HG02642 (cell line): Measurements from ENCODE around the gene ATP9A.
"Not testable (repeated sequence)": the region's sequence is repeated elsewhere in the genome, so short reads cannot be mapped to it uniquely, and the experiment has no call there.

Source experiments
- ATAC-seq: cut with Tn5 transposase; IDR thresholded peaks from one replicate; pipeline ENCODE4 v1.9.1; 2021; ENCODE audit warnings: mild to moderate bottlenecking; ENCODE audit not compliant: unreplicated experiment, poor library complexity

ATP9A gene

DNA sequence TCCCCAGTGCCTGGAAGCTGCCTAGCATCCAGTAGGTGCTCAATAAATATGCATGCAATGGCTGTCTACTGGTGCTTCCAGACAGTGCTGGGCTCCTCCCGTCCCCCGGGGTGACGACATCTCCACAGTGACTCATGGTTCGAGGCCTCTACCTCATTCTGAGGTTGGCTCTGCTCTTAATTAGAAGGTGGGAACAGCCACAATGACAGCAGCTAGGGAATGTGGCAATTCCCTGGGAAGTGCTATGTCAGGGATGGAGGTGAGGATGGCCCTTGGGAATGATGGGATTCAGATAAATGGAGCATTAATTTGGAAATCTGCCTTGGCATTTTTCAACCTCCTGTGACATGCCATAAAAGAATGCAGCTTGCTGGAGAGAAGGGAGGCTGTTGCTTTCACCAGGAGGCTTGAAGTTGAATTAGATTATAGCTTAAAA, 182.2 kb downstream of the ATP9A start:
- ATAC-seq = no peak

DNA sequence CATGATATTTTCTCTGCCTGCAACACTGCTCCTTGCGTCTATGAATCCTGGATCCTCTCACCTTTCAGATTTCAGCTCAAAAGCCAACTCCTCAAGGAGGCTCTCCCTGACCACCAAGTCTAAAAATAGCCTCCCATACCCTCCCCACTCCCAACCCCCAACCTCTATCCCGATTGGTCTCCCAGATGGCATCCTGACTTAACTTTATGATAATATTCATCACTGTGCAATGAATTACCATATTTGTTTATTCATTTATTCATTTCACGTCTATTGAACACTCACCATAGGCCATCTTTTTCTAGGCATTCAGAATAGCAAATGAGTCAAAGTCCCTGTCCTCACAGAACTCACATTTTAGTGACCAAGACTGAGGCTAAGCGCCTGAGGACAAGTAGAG, 183.0 kb downstream of the ATP9A start:
- no peak for ATAC-seq

DNA sequence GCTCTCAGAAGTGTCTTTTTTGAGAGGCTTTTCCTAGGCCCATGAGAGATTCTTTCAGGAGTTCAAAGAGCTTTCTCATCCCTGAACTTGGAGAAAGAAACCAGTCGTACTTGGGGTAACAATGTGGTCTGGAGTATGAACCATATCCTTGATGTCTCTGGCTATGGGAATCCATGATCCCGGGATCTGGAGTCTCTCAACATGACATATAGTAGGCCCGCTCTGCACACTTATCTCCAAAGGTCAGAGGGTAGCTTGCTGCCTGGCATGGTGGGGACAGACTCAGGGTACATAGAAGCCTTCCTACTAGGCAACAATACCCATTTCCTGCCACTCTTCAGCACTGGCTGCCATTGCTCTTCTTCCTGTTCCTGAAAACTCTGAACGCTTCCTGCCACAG, 183.5 kb downstream of the ATP9A start:
- no peak for ATAC-seq

DNA sequence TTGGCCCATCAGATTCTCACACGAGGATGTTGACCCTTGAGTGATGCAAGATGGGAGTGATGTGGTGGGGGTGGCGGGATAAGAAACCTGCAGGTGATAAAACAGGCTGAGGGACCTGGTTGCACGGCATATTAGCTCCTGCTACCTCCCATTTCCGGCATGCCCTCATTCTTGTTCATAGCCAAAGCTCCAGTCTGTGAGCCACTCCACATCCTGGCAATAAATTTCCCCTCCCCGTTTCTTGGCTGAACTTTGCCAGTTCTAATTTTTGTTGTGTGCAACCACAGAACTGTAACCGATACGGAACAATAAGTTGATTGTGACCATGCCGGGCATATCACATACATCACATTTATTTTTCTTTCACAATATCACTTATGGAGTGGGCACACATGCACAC, 184.1 kb downstream of the ATP9A start:
- ATAC-seq = no peak

DNA sequence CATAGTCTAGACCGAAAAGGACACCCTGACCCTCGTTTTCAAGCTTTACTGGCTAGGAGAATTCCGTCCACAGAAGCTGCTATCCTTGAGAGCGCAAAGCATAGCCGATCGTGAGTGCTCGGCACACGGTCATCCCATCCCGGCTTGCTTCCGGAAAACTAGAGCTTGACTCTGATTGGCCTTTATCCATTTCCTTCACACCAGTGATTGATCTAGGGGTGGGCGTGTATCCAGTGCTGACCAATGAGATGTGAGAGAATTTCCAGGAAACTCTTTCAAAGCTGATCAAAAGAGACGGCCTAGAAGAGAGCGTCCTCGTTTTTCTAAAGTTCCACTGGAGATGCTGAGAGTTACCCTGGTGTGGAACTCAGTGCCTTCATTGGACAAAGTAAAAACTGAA, 184.7 kb downstream of the ATP9A start:
- no peak for ATAC-seq

DNA sequence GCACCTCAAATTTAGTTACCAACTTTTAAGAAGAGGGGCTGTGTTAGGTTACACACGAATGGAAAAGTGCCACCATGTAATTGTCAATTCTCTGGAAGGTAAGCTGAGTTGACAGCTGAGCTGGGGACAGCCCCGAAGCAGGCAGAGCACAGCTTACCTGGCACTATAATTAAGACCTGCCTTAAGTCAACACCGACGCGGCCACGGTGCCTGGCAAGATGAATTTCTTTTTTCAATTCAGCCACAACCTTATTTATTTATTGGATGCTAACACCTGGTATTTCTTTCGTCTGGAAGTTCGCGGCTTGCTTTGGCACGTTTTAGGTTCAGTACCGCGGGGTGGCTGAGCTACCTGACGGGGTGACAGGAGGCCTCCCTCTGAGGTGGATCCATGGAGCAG, 185.1 kb downstream of the ATP9A start:
- ATAC-seq = no peak

DNA sequence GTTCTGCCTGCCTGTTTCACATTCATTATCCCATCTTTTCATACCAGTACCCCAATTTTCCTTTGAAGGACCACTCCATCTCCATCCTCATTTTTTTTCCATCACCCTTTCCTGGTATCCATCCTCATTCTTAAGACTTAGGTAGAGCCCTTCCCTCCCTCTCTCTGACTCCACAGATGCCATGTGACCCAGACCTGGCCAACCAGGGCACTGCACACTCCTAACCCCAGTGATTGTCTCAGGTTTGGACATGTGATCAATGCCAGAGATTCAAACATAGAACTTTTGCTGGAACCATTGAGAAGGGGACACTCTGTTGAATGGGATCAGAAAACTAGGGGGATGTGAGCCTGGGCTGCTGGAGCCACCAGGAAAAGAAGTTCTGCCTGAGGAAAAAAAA, 186.6 kb downstream of the ATP9A start:
- no peak for ATAC-seq

DNA sequence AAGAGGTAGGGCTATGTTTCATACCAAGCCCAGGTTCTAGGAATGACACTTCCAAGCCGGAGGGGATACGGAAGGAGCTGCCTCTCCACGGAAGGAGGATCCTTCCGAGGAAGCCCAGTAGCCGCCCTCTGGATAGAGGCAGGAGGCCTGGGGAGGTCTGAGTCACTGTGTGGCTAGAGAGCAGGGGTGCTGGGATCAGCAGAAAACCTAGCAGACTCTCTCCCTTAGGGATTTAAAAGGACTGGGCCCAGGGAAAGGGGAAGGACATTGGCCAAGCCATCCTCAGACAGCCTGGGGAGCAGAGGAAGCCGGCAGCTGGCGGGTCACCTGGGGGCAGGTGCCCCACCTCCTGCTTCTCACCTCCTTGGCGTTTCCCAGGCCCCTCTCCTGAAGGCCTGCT, 189.1 kb downstream of the ATP9A start:
- no peak for ATAC-seq

DNA sequence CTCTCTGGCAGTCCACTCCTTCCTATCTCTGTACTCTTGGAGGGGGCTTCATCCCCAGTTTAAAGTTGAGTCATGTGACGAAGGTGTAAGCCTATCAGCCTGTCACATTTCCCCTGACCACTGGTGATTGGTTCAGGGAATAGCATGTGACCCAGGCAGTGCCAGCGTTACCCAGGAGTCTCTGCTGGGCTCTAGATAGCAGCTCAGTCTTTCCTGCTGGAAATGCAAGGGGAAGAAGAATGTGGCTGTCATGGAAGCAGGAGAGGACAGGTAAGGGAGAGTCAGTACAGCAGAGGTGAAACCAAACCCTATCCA, 190.1 kb downstream of the ATP9A start:
- no peak for ATAC-seq

DNA sequence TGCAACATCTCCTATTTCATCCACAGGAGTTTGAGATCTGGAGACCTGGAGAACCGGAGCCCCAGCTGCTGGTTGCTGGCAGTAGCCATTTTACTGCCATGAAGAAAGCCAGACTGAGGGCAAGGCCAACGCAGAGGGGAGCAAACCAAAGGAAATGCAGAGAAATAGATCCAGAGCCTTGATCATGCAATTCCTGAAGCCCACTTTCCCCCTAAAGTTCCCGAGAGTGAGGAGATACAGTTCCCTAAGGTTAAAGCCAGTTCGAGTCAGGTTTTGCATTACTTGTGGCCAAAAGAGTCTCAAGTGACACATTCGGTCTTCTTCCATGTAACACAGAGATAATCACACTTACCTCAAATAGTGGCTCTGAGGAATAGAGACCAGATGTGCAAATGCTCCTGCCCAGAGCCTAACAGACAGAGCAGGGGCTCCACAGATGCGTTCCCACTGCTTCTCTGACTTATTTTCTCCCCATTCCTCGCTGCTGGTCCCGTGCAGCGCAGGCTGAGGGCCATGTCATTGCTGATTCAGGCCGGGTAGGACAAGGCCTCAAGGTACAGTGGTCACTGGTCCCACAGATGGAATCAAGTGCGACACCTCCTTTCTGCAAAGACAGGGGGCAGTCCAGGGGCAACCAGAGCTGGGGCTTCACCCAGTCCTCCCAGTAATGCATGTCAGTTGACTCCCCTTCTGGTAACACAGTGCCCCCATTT, 190.6 kb downstream of the ATP9A start:
- ATAC-seq = no peak

DNA sequence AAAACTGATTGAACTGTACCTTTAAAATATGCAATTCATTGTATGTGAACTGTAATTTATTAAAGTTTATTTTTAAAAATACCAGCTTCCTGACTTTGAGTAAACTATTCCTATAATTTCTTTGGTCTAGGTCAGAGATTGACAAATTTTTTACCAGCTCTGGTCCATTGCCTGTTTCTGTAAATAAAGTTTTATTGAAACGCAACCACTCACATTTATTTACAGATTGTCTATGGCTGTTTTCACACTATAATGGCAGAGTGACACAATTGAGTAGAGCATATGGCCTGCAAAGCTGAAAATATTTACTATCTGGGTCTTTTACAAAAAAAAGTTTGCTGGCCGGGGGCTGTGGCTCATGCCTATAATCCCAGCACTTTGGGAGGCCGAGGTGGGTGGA, 192.7 kb downstream of the ATP9A start:
- no peak for ATAC-seq

DNA sequence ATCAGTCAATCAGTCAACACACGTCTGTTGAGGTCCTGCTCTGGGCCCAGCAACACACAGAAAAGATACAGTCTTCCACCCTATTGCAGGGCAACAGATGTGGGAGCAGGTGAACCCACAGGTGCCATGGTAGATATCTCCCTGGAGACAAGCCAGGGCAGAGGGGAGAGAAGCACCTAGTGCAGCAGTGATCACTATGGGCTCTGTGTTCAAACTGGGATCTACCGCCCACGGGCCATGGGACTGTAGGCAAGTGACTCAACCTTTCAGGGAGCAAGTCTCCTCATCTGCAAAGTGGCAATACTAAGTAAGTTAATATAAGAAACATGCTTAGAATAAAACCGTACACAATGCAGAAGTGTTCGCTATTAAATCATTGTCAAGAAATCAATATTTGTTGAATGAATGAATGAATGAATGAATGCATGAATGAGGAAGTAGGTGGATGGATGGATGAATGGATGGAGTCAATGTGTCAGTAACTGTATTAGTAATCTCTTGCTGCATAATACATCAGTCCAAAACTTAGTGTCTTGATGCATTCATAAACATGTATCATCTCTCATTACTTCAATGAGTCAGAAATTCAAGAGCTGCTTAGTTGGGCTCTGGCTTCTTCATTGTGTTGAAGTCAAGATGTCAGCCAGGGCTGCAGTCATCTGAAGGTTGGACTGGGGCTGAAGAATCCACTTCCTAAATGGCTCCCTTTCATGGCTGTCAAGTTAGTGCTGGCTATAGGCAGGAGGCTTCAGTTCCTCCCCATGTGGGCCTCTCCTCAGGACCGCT, 193.7 kb downstream of the ATP9A start:
- ATAC-seq = no peak

DNA sequence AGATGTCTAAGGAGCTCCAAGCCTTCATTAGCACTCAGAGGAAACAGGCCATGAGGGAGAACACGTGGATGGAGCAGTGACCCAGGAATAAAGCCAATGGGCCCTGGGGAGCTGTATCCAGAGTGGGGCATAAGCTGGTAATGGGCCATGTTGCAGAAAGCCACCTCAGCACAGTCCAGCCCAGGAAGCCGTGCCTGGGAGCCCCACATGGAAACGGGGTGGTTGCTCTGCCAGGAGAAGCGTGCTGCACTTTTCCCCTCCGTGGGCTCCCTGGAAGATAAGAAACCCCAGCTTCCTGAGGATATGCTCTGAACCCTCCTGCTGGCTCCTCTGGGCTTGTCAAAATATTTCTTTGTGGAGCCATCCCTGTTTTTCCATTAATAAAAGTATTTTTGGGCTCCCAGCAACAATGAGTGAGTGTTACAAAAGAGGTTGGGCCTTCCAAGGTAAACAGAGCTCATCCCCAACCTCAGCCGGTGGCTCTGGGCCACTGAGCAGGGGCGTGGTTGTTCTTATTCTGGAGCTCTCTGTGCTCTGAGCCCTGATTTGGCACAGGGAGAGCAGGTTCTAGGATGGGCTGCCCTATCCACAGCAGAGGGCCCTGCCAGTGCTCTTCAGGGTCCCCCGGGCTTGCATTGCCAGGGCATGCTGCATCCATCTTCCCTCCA, 194.5 kb downstream of the ATP9A start:
- no peak for ATAC-seq

DNA sequence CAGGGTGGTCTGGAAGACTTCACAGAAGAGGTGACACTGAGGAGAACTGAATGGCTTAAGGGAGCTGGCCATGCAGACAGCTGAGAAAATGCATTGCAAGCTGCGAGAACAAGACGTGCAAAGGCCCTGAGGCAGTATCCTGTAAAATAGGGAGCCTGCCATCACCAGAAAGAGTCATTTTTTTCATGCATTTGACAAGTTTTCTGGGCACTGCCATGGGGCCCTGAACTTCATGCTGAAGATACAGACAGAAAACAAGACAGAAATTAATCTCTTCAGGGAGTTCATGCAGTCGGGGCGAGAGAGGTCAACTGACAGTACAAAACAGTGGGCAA, 196.8 kb downstream of the ATP9A start:
- ATAC-seq = no peak

DNA sequence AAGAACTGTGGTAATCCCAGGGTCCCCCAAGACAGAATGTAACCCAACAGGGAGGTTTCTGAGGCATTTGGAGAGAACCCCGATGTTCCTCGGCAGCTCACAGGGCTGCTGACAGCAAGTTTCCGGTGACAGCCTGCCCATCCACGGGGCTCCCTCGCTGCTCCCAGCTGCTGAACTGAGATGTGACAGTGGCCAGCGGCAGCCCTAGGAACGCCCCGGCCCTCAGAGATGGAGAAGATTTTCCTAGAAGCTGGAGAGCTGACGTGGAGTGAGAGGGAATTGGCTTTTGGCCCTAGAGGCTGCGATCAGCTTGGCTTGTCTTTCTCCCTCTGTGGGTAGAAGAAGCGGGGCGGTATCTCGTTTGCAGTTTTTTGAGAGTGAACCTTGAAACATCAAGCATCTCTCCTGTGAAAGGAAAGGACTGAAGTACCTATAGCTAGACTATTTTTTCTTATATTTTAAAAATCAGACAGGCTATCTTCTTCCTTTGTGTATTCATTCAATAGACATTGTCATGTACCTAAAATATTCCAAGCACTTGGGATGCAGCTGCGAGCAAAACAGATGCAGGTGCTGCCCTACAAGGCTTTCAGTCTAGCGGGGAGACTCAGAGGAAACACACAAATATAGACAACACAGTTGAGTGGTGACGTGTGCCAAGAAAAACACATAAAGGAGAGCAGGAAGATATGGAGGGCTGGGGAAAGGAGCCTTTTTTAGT, 197.3 kb downstream of the ATP9A start:
- ATAC-seq = no peak

DNA sequence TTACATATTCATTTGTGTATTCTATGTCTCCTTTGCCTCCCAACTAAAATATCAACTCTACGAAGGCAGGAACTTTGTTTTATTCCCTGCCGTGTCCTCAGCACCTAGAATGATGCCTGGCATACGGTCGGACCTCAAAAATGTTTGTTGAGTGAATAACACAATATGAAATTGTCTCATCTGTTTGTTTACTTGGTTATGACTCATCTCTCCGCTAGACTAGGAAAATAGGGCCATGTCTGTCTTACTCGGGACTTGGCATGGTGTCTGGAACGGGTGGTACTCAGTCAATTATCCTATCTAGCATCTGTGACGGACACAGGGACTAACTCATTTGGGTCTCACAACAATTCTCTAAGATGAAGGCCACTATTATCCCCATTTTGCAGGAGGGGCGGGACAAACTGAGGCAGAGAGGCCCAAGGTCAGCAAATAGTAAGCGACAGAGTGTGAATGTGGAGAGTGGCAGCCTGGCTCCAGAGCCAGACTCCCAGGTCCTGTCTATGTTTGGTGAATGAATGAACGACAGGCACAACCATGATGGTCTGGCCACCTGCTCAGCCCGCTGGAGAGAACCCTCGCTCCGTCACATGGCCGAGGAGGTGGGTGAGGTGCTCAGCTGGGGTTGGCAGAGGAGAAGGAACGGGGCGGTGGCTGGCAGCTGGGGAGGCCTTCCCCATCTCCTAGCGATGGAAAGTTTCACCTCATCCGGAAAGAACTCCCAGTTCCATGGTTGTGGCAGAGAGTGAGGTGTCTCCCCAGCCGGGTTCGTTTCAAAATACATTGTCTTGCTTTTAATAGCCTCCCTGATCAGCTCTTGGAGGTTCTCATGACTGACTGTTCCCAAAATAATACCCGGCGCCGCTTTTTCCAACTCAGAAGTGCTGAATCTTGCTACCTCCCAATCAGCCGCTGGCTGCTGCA, 198.1 kb downstream of the ATP9A start:
- ATAC-seq = no peak

DNA sequence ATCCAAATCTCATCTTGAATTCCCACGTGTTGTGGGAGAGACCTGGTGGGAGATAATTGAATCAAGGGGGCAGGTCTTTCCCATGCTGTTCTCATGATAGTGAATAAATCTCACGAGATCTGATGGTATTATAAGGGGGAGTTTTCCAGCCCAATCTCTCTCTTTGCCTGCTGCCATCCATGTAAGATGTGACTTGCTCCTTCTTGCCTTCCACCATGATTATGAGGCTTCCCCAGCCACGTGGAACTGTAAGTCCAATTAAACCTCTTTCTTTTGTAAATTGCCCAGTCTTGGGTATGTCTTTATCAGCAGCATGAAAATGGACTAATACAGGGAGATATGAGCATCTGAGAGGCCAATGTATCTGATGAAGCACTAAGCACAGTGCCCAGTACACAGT, 199.7 kb downstream of the ATP9A start:
- not testable (repeated sequence) for ATAC-seq

DNA sequence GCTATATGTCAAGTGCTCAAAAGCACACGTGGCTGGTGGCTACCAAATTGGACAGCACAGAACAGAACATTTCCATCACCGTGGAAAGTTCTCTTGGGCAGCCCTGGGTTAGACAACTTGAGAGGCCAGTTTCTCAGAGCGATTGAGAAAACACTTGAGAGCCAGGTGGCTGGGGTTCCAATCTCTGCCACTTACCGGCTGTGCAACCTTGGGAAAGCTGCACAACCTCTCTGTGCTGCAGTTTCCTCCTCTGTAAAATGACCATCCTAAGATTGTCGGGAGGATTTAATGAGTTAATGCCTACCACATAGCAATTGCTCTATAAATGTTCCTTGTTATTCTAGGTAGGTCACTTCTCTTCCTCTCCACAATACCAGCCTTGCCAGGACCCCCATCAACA, 200.6 kb downstream of the ATP9A start:
- no peak for ATAC-seq

DNA sequence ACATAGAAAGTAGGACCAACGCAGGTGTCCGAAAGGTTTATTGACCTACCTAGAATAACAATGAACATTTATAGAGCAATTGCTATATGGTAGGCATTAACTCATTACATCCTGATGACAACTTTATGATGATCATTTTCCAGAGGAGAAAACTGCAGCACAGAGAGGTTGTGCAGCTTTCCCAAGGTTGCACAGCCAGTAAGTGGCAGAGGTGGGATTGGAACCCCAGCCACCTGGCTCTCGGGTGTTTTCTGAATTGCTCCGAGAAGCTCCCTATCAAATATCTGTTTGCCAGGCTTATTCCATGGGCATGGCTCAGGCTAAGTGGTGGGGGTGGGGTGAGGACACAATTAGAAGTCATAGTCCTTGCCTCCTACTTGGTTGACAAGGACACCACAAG, 201.6 kb downstream of the ATP9A start:
- no peak for ATAC-seq
